CD8-positive, alpha-beta memory T cell (primary cell): Measurements from ENCODE around the gene RAET1G. TPM values are rescaled to one million over a fixed set of nuclear protein-coding genes. Genes with fewer than 3 reads are reported as not detected.
"Not testable (repeated sequence)": the region's sequence is repeated elsewhere in the genome, so short reads cannot be mapped to it uniquely, and the experiment has no call there.

Source experiments
- CTCF ChIA-PET: fragments of 350-600 bp; sonication (Branson Sonifier 250); formaldehyde crosslinking; loops from one replicate; lab custom pipeline; 2021; ENCODE audit warnings: antibody characterized with exemption; lab: Charles Lee
- POLR2A ChIA-PET: fragments of 350-600 bp; sonication (Branson Sonifier 250); formaldehyde crosslinking; loops from one replicate; lab custom pipeline; 2021; ENCODE audit warnings: antibody characterized with exemption; lab: Charles Lee
- DNase-seq, 5 donors: peaks; one replicate each; pipeline versions ENCODE4 v3.0.0 to v3.0.0-alpha.2; 2020 to 2022; ENCODE audit warnings: mixed read lengths in 1 of 5
- H3K27ac ChIP-seq: one replicate; pipeline ENCODE4 v1.7.0; 2013; ENCODE audit warnings: low read depth, mild to moderate bottlenecking, low read length, moderate library complexity
- H3K27me3 ChIP-seq: 2 replicates; pipeline ENCODE4 v1.7.0; 2013; ENCODE audit warnings: low read length, mild to moderate bottlenecking; ENCODE audit not compliant: insufficient read depth, poor library complexity, severe bottlenecking
- H3K36me3 ChIP-seq: 2 replicates; pipeline ENCODE4 v1.7.0; 2013; ENCODE audit warnings: mild to moderate bottlenecking, low read length, moderate library complexity; ENCODE audit not compliant: insufficient read depth
- H3K4me1 ChIP-seq: 2 replicates; pipeline ENCODE4 v1.7.0; 2013; ENCODE audit warnings: mild to moderate bottlenecking, low read length, moderate library complexity; ENCODE audit not compliant: insufficient read depth
- H3K4me3 ChIP-seq: 2 replicates; pipeline ENCODE4 v1.7.0; 2013; ENCODE audit warnings: mild to moderate bottlenecking, low read length
- H3K9me3 ChIP-seq: 2 replicates; pipeline ENCODE4 v1.7.0; 2013; ENCODE audit warnings: mild to moderate bottlenecking, low read length
- H3K27ac Mint-ChIP-seq, 8 donors: one replicate each; pipeline ENCODE4 v1.8.0; 2020 to 2021; ENCODE audit warnings: mixed read lengths in 8 of 8, mild to moderate bottlenecking in 6 of 8, inconsistent platforms in 3 of 8, moderate library complexity in 3 of 8
- H3K27me3 Mint-ChIP-seq, 2 donors: one replicate each; pipeline ENCODE4 v1.8.0; 2020 to 2021; ENCODE audit warnings: mixed read lengths in 2 of 2, mild to moderate bottlenecking in 1 of 2, moderate library complexity in 1 of 2
- H3K36me3 Mint-ChIP-seq, 3 donors: one replicate each; pipeline ENCODE4 v1.8.0; 2020 to 2021; ENCODE audit warnings: mixed read lengths in 3 of 3, inconsistent platforms in 1 of 3, mild to moderate bottlenecking in 1 of 3
- H3K4me1 Mint-ChIP-seq, 3 donors: one replicate each; pipeline ENCODE4 v1.8.0; 2020 to 2021; ENCODE audit warnings: mixed read lengths in 3 of 3, inconsistent platforms in 1 of 3, mild to moderate bottlenecking in 1 of 3
- H3K4me3 Mint-ChIP-seq, 7 donors: one replicate each; pipeline ENCODE4 v1.8.0; 2020 to 2021; ENCODE audit warnings: mixed read lengths in 7 of 7, mild to moderate bottlenecking in 6 of 7, moderate library complexity in 4 of 7, inconsistent platforms in 2 of 7
- H3K9me3 Mint-ChIP-seq, 5 donors: one replicate each; pipeline ENCODE4 v1.8.0; 2020 to 2022; ENCODE audit warnings: mixed read lengths in 5 of 5, mild to moderate bottlenecking in 3 of 5, moderate library complexity in 2 of 5, inconsistent platforms in 1 of 5
- polyA plus RNA-seq: library from polyadenylated mRNA; unstranded; fragments of 300-500 nt; fragmentation: Illumina TruSeq; gene quantifications from one replicate; pipeline ENCODE4 v1.2.3, GENCODE V29; 2021
- total RNA-seq, 2 experiments: library from RNA; stranded (reverse); gene quantifications; one replicate each; pipeline ENCODE4 v1.2.3, GENCODE V29; 2021

RAET1G gene
- total and polyA plus RNA-seq, 3 experiments from 2014 or later, result not detected

DNA sequence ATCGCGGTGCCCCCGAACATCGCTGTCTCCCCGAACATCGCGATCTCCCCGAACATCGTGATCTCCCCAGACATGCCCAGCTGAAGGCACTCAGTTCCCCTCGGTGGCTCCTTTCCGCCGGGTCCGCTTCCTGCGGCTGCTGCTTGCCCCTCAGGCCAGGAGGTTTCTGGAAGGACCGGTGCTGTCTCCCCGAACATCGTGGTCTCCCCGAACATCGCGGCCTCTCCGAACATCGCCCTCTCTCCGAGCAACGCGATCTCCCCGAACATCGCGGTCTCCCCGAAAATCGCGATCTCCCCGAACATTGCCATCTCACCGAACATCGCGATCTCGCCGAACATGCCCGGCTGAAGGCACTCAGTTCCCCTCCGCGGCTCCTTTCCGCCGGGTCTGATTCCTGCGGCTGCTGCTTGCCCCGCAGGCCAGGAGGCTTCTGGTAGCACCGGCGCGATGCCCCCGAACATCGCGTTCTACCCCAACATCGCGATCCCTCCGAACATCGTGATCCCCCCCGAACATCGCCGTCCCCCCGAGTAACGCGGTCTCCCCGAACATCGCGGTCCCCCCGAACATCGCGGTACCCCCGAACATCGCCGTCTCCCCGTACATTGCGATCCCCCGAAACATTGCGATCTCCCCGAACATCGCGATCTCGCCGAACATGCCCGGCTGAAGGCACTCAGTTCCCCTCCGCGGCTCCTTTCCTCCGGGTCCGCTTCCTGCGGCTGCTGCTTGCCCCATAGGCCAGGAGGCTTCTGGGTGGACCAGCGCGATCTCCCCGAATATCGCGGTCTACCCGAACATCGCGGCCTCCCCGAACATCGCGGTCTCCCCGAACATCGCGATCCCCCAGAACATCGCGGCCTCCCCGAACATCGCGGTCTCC is 41.6 kb upstream of the RAET1G start:
- peaks cover 55% of the 10 kb centered on the region for H3K27me3 ChIP-seq
- Mint-ChIP-seq H3K9me3 (no peaks in the 10 kb centered on the region), H3K4me1 (peaks cover 26 to 31% (median 27%) of the 10 kb centered on the region in 3 donors), H3K36me3 (peaks cover 0 to 3% (median 1%) of the 10 kb centered on the region in 3 donors), H3K4me3 (peak overlapping the region; percentile 87 to 97 (median 93)), H3K27me3 (peaks cover 76 to 92% of the 10 kb centered on the region in 2 donors), H3K27ac (peak overlapping the region in 7 of 8 donors; percentile 74 to 97 (median 89))
- H3K9me3 ChIP-seq, result no peaks in the 10 kb centered on the region
- ChIA-PET POLR2A (no interaction called here), CTCF (no interaction called here)
- no peak for DNase-seq
- H3K36me3 ChIP-seq, result no peaks in the 10 kb centered on the region
- H3K4me3 ChIP-seq, result peak overlapping the region; percentile 69
- peaks cover 27% of the 10 kb centered on the region for H3K4me1 ChIP-seq
- H3K27ac ChIP-seq, result no peak overlapping the region

GRCh38 chr6:149963462-149964307 is 40.8 kb upstream of the RAET1G start, which contains the start of gene ULBP1:
Gene ULBP1, plus strand, starts transcription at chr6:149963943. Its CDS starts 107 bp downstream, at chr6:149964050.
- H3K4me3 ChIP-seq, result peak within 1 kb of the TSS; percentile 69
- no peaks in the 10 kb centered on the region for H3K36me3 ChIP-seq
- CTCF ChIA-PET, result no interaction called here
- peaks cover 26 to 31% (median 27%) of the 10 kb centered on the region in 3 donors for H3K4me1 Mint-ChIP-seq
- DNase-seq, result peak; percentile 63 to 81 (median 70)
- H3K9me3 ChIP-seq, result no peaks in the 10 kb centered on the region
- H3K4me3 Mint-ChIP-seq, result peak within 1 kb of the TSS; percentile 87 to 97 (median 93)
- no peaks in the 10 kb centered on the region for H3K9me3 Mint-ChIP-seq
- peaks cover 55% of the 10 kb centered on the region for H3K27me3 ChIP-seq
- H3K27ac Mint-ChIP-seq, result peak within 1 kb of the TSS in 7 of 8 donors; percentile 74 to 97 (median 89)
- peaks cover 0 to 1% (median 0%) of the 10 kb centered on the region in 3 donors for H3K36me3 Mint-ChIP-seq
- peaks cover 73 to 92% of the 10 kb centered on the region in 2 donors for H3K27me3 Mint-ChIP-seq
- POLR2A ChIA-PET, result no interaction called here
- peaks cover 27% of the 10 kb centered on the region for H3K4me1 ChIP-seq
- H3K27ac ChIP-seq, result peak within 1 kb of the TSS; percentile 45

GRCh38 chr6:149963212-149963461 is 40.2 kb upstream of the RAET1G start:
- POLR2A ChIA-PET, result no interaction called here
- Histone ChIP-seq H3K4me1 (peaks cover 27% of the 10 kb centered on the region), H3K4me3 (peak overlapping the region; percentile 69), H3K27ac (peak overlapping the region; percentile 45), H3K36me3 (no peaks in the 10 kb centered on the region), H3K27me3 (peaks cover 55% of the 10 kb centered on the region), H3K9me3 (no peaks in the 10 kb centered on the region)
- H3K27me3 Mint-ChIP-seq, result peaks cover 73 to 89% of the 10 kb centered on the region in 2 donors
- CTCF ChIA-PET, result no interaction called here
- peak in 1 of 5 donors; percentile 14 for DNase-seq
- H3K4me1 Mint-ChIP-seq, result peaks cover 26 to 31% (median 27%) of the 10 kb centered on the region in 3 donors
- no peaks in the 10 kb centered on the region for H3K9me3 Mint-ChIP-seq
- H3K36me3 Mint-ChIP-seq, result peaks cover 0 to 1% (median 0%) of the 10 kb centered on the region in 3 donors
- peak overlapping the region in 6 of 8 donors; percentile 34 to 83 (median 78) for H3K27ac Mint-ChIP-seq
- H3K4me3 Mint-ChIP-seq, result peak overlapping the region; percentile 87 to 97 (median 93)

GRCh38 chr6:149962461-149963211 is 39.7 kb upstream of the RAET1G start:
- H3K4me3 Mint-ChIP-seq, result peak overlapping the region; percentile 87 to 97 (median 93)
- H3K27me3 ChIP-seq, result peaks cover 55% of the 10 kb centered on the region
- peak overlapping the region in 5 of 8 donors; percentile 34 to 82 (median 72) for H3K27ac Mint-ChIP-seq
- H3K9me3 Mint-ChIP-seq, result no peaks in the 10 kb centered on the region
- H3K9me3 ChIP-seq, result no peaks in the 10 kb centered on the region
- H3K27me3 Mint-ChIP-seq, result peaks cover 68 to 89% of the 10 kb centered on the region in 2 donors
- CTCF ChIA-PET, result no interaction called here
- peaks cover 0 to 1% (median 0%) of the 10 kb centered on the region in 3 donors for H3K36me3 Mint-ChIP-seq
- H3K4me3 ChIP-seq, result peak overlapping the region; percentile 69
- POLR2A ChIA-PET, result no interaction called here
- no peaks in the 10 kb centered on the region for H3K36me3 ChIP-seq
- H3K27ac ChIP-seq, result peak overlapping the region; percentile 45
- peaks cover 27% of the 10 kb centered on the region for H3K4me1 ChIP-seq
- DNase-seq, result no peak
- peaks cover 26 to 31% (median 27%) of the 10 kb centered on the region in 3 donors for H3K4me1 Mint-ChIP-seq

DNA sequence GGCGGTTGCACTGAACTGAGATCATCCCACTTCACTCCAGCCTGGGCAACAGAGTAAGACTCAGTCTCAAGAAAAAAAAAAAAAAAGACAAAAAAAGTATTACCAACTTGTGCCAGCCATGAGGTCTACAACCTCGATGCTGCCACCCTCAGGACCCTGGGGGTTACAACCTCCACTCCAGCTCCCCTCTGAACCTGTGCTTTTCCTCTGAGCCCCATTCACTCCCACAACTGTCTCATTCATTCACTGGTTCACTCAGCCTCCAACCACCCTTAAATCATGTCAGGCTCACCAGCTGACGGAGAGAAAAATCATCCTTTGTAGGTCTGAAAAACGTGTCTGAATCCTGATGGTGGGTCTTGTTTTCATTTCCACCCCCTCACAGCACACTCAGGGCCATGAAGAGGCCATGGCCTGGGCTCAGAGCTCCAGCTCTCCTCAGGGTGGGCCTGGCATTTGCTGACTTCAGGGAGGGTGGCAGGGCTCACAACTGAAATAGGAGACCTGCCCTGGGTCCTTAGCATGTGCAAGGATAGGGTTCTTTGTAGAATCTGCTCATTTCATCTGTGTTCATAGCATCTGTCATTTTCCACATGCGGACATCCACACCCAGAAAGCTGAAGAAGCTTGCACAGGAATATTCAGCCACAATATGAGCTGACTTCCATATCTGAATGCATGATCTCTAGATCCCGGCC is 39.0 kb upstream of the RAET1G start:
- H3K27me3 ChIP-seq, result peaks cover 55% of the 10 kb centered on the region
- CTCF ChIA-PET, result interaction anchor here (1.3 kb wide), 1 partner anchor 9 kb away, joined by 3 read pairs; no protein-coding TSS in a partner anchor
- H3K27me3 Mint-ChIP-seq, result peaks cover 62 to 85% of the 10 kb centered on the region in 2 donors

DNA sequence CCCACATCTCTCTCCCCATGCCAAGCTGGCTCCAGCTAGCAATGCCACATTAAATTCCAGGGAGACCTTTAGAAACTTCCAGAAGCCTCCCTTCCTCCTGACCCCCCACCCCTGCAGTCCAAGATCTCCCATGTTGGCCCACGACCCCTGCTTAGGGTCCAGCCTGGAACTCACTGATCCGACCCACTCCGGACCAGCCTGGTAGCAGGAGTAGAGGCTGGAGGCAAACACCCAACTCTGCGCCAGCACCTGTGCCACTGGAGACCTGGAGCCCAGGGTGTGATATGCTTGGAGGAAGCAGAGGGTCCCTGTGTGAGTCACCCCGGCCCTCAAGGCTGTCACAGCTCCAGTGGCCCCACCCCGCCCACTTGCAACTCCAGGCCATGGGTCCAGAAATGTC is 37.6 kb upstream of the RAET1G start:
- no peak for DNase-seq
- H3K9me3 Mint-ChIP-seq, result no peaks in the 10 kb centered on the region
- H3K27me3 ChIP-seq, result peaks cover 59% of the 10 kb centered on the region
- H3K4me1 ChIP-seq, result peaks cover 27% of the 10 kb centered on the region
- H3K27ac Mint-ChIP-seq, result no peak overlapping the region
- POLR2A ChIA-PET, result no interaction called here
- H3K4me3 ChIP-seq, result no peak overlapping the region
- no peak overlapping the region for H3K27ac ChIP-seq
- CTCF ChIA-PET, result interaction anchor here (1.3 kb wide), 1 partner anchor 10 kb away, joined by 3 read pairs; no protein-coding TSS in a partner anchor
- peaks cover 22 to 27% (median 24%) of the 10 kb centered on the region in 3 donors for H3K4me1 Mint-ChIP-seq
- peaks cover 0 to 1% (median 0%) of the 10 kb centered on the region in 3 donors for H3K36me3 Mint-ChIP-seq
- no peaks in the 10 kb centered on the region for H3K9me3 ChIP-seq
- H3K27me3 Mint-ChIP-seq, result peaks cover 62 to 91% of the 10 kb centered on the region in 2 donors
- no peaks in the 10 kb centered on the region for H3K36me3 ChIP-seq
- peak overlapping the region in 1 of 7 donors; percentile 3 for H3K4me3 Mint-ChIP-seq

More for the DNA sequence above, 39.0 kb upstream of the RAET1G start:
- H3K4me1 Mint-ChIP-seq, result peaks cover 26 to 31% (median 27%) of the 10 kb centered on the region in 3 donors
- H3K36me3 Mint-ChIP-seq, result peaks cover 0 to 1% (median 0%) of the 10 kb centered on the region in 3 donors
- peak in 3 of 5 donors; percentile 21 to 47 (median 26) for DNase-seq
- peak overlapping the region in 1 of 8 donors; percentile 22 for H3K27ac Mint-ChIP-seq
- Histone ChIP-seq H3K9me3 (no peaks in the 10 kb centered on the region), H3K27ac (no peak overlapping the region), H3K4me1 (peaks cover 27% of the 10 kb centered on the region), H3K4me3 (no peak overlapping the region), H3K36me3 (no peaks in the 10 kb centered on the region)
- POLR2A ChIA-PET, result no interaction called here
- no peaks in the 10 kb centered on the region for H3K9me3 Mint-ChIP-seq
- peak overlapping the region in 2 of 7 donors; percentile 49 for H3K4me3 Mint-ChIP-seq

DNA sequence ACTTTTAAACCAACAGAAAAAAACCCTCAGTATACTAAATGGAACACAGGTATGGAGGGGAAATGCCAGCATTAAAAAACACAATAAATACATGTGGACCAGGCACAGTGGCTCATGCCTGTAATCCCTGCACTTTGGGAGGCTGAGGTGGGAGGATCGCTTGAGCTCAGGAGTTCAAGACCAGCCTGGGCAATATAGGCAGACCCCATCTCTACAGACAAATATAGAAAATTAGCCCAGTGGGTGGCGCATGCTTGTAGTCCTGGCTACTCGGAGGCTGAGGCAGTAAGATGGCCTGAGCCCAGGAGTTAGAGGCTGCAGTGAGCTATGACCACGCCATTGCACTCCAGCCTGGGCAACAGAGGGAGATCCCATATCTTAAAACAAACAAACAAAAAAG is 36.9 kb upstream of the RAET1G start:
- CTCF ChIA-PET, H3K4me3 Mint-ChIP-seq, H3K27ac ChIP-seq, H3K4me3 ChIP-seq, DNase-seq, H3K9me3 ChIP-seq, H3K36me3 Mint-ChIP-seq, H3K9me3 Mint-ChIP-seq, POLR2A ChIA-PET, H3K36me3 ChIP-seq, H3K27ac Mint-ChIP-seq: not testable (repeated sequence)
- Mint-ChIP-seq H3K4me1 (peaks cover 22 to 26% (median 24%) of the 10 kb centered on the region in 3 donors), H3K27me3 (peaks cover 61 to 91% of the 10 kb centered on the region in 2 donors)
- Histone ChIP-seq H3K27me3 (peaks cover 55% of the 10 kb centered on the region), H3K4me1 (peaks cover 21% of the 10 kb centered on the region)
